HG03575 (cell line): ENCODE measurements around the gene ME1.
"Not testable (repeated sequence)": the region's sequence is repeated elsewhere in the genome, so short reads cannot be mapped to it uniquely, and the experiment has no call there.

Experiments
- ATAC-seq: cut with Tn5 transposase; IDR thresholded peaks from one replicate; pipeline ENCODE4 v1.9.1; 2021; ENCODE audit not compliant: unreplicated experiment, insufficient number of reproducible peaks, low FRiP score; ENCODE audit errors: extremely low read depth

The ME1 gene

DNA sequence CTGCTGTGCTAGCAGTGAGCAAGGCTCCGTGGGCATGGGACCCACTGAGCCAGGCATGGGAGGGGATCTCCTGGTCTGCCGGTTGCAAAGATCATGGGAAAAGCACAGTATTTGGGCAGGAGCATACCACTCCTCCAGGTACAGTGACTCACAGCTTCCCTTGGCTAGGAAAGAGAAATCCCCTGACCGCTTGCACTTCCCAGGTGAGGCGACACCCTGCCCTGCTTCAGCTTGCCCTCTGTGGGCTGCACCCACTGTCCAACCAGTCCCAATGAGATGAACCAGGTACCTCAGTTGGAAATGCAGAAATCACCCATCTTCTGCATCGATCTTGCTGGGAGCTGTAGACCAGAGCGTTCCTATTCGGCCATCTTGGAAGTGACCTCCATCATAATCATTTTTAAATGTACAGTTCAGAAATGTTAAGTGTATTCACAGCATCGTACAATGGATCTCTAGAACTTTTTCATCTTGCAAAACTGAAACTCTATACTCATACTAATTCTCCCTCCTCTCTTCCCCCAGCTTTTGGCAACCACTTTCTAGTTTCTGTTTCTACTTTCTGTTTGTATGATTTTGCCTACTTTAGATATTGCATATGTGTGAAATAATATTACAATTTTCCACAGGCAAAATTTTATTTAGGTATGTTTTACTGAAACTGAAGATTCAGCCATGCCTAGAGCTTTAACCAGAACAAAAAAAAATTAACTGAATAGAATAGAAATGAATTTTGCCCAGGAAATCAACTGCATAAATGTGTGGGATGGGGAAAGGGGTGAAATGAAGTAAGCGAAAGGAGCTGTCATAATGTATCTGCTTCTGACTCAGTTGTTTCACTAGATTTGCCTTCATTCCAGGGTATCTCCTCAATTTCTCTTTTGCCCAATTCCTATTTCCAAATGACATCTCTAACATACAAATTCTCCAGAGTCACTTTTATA is 137.7 kb downstream of the ME1 start:
- peak; percentile 91 for ATAC-seq

DNA sequence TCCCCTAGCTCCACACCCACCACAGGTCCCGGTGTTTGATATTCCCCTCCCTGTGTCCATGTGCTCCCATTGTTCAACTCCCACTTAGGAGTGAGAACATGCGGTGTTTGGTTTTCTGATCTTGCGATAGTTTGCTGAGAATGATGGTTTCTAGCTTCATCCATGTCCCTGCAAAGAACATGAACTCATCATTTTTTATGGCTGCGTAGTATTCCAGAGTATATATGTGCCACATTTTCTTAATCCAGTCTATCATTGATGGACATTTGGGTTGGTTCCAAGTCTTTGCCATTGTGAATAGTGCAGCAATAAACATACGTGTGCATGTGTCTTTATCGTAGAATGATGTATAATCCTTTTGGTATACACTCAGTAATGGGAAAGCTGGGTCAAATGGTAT is 143.6 kb downstream of the ME1 start:
- not testable (repeated sequence) for ATAC-seq

DNA sequence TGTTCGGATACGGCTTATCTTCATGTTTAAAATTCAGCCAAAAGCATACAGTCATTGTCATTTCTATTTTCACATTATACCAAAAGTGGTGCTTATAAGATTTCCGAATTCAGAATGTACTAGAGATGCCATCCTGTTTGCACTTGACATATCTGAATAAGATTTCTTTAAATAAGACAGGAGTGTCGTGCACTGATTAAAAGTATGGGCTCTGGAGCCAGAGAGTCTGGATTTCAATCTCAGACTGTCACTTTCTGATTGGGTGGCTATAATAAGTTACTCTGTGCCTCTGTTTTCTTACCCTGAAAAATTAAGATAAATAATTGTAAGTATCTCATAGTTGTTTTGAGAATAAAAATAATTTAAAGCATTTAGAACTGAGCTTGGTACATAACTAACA is 144.9 kb downstream of the ME1 start:
- ATAC-seq = no peak

DNA sequence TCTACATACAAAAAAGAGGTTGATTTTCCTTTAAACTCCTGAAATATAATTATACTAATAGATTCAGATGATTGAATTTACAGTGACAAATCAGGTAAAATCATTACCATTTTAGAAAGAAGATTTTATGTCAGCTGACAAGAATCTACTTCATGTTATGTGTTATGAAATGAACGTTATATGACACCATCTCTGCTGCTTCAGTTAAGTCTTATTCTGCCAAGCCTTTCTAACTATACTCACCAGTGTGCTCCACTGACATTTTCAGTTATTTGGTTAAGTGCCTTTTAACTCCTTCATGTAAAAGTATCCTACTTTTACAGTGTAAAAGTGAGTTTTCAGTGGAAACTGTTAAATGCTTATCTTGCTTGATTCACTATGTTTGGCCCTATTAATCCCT is 157.3 kb downstream of the ME1 start:
- ATAC-seq = no peak

- no peak for ATAC-seq
Measured at GRCh38 chr6:83270971-83271719, 159.7 kb downstream of the ME1 start.

DNA sequence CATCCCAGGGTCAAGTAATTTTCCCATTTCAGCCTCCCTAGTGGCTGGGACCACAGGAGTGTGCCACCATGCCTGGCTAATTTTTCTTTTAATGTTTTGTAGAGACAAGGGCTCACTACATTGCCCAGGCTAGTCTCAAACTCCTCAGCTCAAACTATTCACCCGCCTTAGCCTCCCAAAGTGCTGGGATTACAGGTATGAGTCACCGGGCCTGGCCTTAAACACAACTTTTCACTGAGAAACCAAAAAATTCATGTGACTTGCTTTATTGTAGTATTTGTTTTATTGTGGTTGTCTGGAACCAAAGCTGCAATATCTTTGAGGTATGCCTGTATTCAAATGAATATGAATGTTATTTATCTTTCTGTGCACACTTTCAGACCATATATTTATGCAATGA is 165.5 kb downstream of the ME1 start:
- ATAC-seq = no peak

- ATAC-seq = no peak
Measured at GRCh38 chr6:83260577-83260976, 170.3 kb downstream of the ME1 start.

- no peak for ATAC-seq
Measured at GRCh38 chr6:83258517-83258916, 172.3 kb downstream of the ME1 start.

DNA sequence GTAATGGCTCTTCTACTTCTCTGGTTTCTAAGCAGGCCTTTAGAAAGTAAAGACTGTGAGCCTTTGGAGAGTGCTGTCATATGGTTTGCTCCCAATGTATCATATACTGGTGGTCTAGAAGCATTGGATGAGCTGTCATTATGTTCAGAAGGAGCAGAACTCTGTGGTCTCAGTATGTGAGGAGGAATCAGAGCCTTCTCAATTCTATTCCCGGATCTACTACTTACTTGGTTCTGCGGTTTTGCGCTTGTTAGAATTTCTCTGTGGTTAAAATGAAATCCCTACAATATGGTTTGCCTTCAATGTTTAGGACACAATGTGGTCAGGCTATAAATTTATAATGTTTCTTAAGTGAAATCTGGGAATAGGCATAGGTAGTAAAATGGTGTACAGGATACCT is 173.1 kb downstream of the ME1 start:
- ATAC-seq = no peak

DNA sequence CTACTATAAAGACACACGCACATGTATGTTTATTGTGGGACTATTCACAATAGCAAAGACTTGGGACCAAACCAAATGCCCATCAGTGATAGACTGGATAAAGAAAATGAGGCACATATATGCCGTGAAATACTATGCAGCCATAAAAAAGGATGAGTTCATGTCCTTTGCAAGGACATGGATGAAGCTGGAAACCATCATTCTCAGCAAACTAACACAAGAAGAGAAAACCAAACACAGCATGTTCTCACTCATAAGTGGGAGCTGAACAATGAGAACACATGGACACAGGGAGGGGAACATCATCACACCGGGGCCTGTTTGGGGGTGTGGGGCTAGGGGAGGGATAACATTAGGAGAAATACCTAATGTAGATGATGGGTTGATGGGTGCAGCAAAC is 174.1 kb downstream of the ME1 start:
- not testable (repeated sequence) for ATAC-seq

DNA sequence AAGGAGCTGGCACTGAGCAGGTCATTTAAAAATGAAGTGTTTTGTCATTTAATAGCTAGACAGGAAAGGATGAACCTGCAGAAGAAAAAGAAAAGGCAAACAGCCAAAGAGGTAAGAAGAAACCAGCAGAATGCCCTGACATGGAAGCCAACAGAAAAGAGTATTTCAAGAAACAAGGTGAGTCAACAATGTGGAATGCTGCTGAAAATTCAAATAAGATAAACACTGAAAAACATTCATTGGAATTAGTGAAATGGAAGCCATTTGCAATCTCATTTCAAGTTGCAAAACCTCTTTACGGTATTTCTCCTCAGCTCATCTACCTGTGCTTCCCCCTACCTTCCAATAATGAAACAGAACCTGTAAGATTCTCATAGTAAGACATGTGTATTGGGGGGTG is 178.1 kb downstream of the ME1 start:
- ATAC-seq = no peak

DNA sequence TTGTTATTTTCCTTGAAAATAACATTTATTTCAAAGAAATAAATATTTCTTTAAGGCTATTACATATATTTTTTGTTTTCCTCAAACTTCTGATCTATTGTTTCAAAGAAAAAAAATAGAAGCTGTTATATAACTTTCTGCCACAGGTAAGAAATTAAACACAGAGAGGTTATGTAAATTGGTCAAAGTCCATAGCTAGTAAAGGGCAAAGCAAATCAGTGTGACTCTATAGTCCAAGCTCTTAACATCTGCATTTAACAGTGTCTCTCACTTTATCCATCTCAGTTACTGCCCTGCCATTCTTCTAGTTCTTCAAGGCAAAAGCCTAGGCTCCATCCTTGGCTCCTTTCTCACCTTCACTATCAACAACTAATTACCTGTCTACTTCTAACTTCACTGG is 180.6 kb downstream of the ME1 start:
- no peak for ATAC-seq

GRCh38 chr6:83247471-83247870 is 183.4 kb downstream of the ME1 start:
- ATAC-seq = no peak

- no peak for ATAC-seq
Measured at GRCh38 chr6:83231146-83231545, 199.7 kb downstream of the ME1 start.

- ATAC-seq = no peak
Measured at GRCh38 chr6:83226517-83226916, 204.3 kb downstream of the ME1 start.

DNA sequence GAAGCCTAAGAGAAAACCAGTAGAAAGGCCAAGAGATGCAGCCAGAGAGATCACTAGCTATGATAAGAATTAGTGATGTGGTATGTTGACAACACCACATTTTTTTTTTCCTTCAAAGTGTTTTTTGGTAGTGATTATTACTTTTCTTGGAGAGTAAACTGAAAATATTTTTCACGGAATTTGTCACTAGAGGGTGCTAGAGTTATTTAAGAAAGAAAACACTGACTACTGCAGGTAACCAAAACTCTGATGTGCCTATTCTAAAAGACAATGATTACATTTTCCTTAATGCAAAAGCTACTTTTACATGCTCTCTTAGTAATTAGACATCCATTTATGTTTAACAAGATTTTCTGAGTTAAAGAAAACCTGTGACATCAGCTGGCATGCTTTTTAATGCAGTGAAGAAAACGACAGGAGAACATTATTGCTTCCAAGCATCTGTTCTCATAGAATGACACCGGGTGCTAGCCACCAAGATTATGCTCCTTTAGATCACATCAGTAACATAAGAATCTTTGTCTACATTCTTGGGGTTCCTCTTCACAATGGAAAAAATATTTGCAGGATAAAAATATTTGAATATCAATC is 208.9 kb downstream of the ME1 start:
- ATAC-seq = no peak

GRCh38 chr6:83221276-83221675 is 209.6 kb downstream of the ME1 start:
- no peak for ATAC-seq

DNA sequence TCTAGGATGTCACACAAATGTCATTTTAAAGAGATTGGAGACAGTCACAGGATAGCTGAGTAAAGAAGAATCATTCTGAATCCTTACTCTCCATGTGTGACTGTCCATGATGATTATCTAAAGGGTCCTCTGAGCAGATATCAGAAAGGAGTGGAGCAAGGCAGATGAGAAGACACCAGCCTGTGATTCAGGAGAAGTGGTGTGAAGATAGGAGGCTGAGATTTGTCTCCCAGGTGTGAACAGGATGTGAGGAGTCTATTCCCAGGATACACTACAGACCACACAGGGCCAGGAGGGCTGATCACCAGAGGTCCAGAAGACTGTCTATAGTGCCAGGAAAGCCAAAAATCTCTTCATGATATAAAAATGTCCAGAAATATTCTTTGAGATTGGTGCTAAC is 210.7 kb downstream of the ME1 start:
- no peak for ATAC-seq

DNA sequence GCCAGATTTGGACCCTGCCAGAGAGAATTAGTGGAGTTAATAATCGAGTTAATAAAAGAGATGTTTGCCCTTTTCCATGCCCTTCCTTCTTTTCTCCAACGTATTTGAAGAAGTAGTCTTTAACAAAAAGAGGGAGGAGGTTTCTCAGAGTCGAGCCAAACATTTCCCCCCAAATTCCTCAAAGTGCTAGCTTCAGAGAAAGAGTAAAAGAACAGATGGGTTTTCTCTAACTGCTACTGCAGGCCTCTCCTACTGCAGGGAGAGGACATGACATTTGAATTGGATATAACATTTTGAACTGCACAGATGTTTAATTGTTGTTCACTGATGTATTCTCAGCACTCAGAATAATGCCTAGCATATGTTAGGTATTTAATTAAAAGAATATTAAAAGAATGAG is 212.2 kb downstream of the ME1 start:
- ATAC-seq = no peak

DNA sequence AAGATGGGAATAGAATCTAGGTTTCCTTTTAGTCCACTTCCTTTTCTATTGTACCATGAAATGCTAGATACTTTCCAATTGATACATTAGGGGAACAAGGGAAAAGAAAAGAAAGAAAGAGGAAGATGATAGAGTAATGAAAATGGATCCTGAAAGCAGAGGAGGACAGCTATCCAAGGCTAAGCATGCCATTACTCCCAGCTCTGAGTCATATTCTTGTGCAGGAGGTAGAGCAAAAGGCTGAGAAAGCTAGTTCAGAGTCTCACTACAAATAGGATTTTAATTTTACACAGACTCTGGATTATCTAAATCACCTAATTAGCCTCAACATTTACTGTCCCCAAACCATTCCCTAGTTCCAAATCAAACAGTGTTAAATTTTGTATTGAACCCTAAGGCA is 214.0 kb downstream of the ME1 start:
- no peak for ATAC-seq
